GM12875 (cell line): ENCODE measurements around the gene ANGPTL1.

Experiments
- H3K4me3 ChIP-seq: one replicate; pipeline ENCODE4 v1.5.1; 2011; ENCODE audit warnings: low read depth, low read length, control low read depth
- CTCF ChIP-seq: IDR thresholded peaks from 2 replicates; pipeline ENCODE4 v1.5.1; 2011; ENCODE audit warnings: low read depth, mild to moderate bottlenecking, control low read depth, inconsistent platforms, low read length, moderate library complexity, borderline replicate concordance; ENCODE audit not compliant: insufficient read depth

Gene ANGPTL1

GRCh38 chr1:178908358-178908757 is 37.5 kb upstream of the ANGPTL1 start:
- H3K4me3 ChIP-seq = no peak overlapping the region
- no peak for TF ChIP-seq CTCF

- no peak for TF ChIP-seq CTCF
- no peak overlapping the region for H3K4me3 ChIP-seq
Measured at GRCh38 chr1:178901482-178902125, 30.7 kb upstream of the ANGPTL1 start.

- no peak for TF ChIP-seq CTCF
- no peak overlapping the region for H3K4me3 ChIP-seq
Measured at GRCh38 chr1:178899402-178899801, 28.5 kb upstream of the ANGPTL1 start.

DNA sequence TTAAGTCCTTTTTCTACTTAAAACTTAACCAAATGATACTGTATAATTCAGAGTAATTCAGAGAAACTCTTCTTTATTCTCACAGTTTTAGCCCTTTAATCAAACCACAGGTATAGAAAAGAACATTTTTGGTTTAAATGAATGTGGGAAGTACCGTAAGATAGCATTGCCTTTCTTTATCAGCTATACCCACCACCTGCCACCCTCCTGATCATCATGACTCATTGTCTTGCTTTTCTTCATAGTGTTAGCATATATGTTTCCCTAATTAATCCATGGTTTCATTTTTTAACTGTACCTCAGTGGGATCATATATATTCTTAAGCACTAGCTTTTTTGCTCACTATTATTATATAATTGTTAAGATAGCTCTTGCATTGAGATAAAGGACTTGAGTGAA is 27.5 kb upstream of the ANGPTL1 start:
- no peak for TF ChIP-seq CTCF
- no peak overlapping the region for H3K4me3 ChIP-seq

- H3K4me3 ChIP-seq = no peak overlapping the region
- no peak for TF ChIP-seq CTCF
Measured at GRCh38 chr1:178895928-178896327, 25.1 kb upstream of the ANGPTL1 start.

GRCh38 chr1:178886551-178886950 is 15.7 kb upstream of the ANGPTL1 start:
- H3K4me3 ChIP-seq = no peak overlapping the region
- TF ChIP-seq CTCF = no peak

GRCh38 chr1:178885869-178886268 is 15.0 kb upstream of the ANGPTL1 start:
- TF ChIP-seq CTCF = no peak
- H3K4me3 ChIP-seq = no peak overlapping the region
